GM21717 (cell line): Measurements from ENCODE around the gene TFB1M.

Source experiments
- ATAC-seq: cut with Tn5 transposase; IDR thresholded peaks from one replicate; pipeline ENCODE4 v1.9.1; 2021; ENCODE audit warnings: mild to moderate bottlenecking, moderate library complexity; ENCODE audit not compliant: unreplicated experiment

TFB1M gene

GRCh38 chr6:155265843-155266535 is 48.3 kb downstream of the TFB1M start:
- ATAC-seq = no peak

- ATAC-seq = no peak
Observed at GRCh38 chr6:155264693-155265320, 49.5 kb downstream of the TFB1M start.

- no peak for ATAC-seq
Observed at GRCh38 chr6:155263373-155264063, 50.8 kb downstream of the TFB1M start, which contains the start of gene CLDN20. Gene CLDN20 (plus strand): TSS chr6:155264013. CDS start chr6:155275720, 11,707 bp downstream.

DNA sequence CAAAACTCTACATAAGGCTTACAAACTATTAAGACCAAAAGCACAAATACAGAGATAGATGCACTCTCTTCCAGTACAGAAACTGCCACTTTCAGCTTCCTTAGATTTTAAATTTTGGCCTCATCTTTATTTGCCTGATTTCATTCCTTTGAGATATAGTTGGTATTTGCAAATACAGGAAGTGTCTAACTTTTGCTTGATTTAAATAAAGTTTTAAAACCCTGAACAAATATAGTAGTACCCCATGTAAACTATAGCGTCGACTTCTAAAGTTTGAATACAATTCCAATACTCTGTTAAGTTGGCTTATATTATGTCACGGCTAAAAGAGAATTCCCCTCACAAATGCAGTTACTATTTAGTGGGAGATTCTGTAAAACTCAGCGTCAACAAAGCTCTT is 51.6 kb downstream of the TFB1M start:
- no peak for ATAC-seq

DNA sequence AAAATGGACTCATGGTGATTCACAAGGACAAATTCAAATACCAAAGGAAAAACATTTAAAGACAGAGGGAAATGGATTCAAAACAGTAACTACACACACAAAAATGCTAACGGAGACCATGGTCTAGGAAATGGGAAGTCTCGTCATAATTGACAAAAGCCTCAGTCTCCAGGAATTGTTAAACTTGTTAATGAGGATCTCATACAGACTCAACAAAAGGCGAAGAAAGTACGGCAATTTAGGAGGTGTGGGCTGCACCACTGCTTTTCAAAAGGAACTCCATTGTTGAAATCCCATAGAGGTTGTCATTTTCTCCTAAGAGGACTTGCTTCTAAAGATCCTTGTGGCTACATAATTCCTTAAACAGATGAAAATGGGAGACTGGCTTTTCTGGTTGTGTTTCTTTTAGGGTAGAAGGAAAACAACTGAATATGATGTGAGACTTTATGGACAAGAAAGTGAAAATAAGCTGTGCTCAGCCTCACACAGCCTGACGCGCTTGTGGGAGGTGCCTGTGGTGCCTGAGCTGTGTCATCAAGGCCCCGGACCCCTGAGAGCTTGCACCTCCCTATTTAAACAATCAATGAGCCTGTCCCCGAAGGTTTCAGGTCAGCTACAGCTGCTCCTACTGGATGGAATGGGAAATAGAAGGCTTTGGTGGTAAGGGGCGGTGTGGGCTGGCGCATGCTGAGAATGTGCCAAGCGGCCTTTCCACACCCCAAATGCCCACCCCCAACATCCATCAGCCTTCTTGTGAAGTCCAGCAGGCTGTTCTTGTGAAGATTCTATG is 53.0 kb downstream of the TFB1M start:
- ATAC-seq = peak; percentile 47

GRCh38 chr6:155260686-155261085 is 53.6 kb downstream of the TFB1M start:
- ATAC-seq = peak; percentile 61

- no peak for ATAC-seq
Observed at GRCh38 chr6:155259897-155260296, 54.4 kb downstream of the TFB1M start.

GRCh38 chr6:155259204-155259603 is 55.1 kb downstream of the TFB1M start:
- no peak for ATAC-seq

DNA sequence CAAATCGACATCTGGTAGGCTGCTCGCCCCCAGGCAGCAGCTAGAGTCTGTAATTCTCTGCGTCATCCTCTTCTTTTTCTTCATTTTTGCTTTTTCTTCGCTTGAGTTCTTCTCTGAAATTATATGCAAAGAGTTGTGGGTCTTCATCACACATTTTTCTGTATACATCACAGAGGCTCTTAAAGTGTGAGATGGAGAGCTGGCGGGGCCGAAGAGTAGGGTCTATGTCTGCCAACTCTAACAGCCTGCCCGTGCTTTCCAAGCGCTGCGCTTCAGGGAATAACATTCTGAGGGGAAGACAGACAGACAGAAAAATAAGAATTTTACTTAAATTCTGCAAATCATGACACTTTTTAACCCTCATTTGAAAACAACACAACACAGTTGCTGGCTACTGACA is 56.5 kb downstream of the TFB1M start:
- ATAC-seq = no peak

DNA sequence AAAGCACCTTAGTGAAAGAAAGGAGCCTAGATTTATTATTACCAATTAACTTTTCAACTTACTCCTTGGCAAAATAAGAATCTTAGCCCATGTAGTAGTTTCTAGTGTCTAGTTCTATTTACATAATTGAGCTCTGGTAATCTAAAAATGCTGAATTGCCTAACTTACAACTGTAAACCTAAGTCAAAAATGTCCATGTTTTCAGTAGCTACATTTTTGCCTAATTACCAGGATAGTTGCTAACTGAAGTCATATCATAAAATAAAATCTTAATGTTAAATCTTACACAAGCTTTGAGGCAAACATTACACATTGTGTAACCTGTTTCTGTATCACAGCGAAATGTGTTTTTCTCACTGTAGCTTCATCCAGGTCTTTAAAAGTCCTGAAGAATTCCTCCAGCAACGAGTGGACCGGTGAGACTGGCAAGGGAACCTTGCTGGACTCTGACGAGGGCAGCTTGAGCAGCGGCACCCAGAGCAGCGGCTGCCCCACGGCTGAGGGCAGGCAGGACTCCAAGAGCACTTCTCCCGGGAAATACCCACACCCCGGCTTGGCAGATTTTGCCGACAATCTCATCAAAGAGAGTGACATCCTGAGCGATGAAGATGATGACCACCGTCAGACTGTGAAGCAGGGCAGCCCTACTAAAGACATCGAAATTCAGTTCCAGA is 58.0 kb downstream of the TFB1M start:
- no peak for ATAC-seq

- no peak for ATAC-seq
Observed at GRCh38 chr6:155254139-155254538, 60.1 kb downstream of the TFB1M start.

GRCh38 chr6:155253337-155253736 is 60.9 kb downstream of the TFB1M start:
- no peak for ATAC-seq

- ATAC-seq = no peak
Observed at GRCh38 chr6:155252581-155252980, 61.7 kb downstream of the TFB1M start.

GRCh38 chr6:155250701-155251381 is 63.4 kb downstream of the TFB1M start:
- no peak for ATAC-seq

DNA sequence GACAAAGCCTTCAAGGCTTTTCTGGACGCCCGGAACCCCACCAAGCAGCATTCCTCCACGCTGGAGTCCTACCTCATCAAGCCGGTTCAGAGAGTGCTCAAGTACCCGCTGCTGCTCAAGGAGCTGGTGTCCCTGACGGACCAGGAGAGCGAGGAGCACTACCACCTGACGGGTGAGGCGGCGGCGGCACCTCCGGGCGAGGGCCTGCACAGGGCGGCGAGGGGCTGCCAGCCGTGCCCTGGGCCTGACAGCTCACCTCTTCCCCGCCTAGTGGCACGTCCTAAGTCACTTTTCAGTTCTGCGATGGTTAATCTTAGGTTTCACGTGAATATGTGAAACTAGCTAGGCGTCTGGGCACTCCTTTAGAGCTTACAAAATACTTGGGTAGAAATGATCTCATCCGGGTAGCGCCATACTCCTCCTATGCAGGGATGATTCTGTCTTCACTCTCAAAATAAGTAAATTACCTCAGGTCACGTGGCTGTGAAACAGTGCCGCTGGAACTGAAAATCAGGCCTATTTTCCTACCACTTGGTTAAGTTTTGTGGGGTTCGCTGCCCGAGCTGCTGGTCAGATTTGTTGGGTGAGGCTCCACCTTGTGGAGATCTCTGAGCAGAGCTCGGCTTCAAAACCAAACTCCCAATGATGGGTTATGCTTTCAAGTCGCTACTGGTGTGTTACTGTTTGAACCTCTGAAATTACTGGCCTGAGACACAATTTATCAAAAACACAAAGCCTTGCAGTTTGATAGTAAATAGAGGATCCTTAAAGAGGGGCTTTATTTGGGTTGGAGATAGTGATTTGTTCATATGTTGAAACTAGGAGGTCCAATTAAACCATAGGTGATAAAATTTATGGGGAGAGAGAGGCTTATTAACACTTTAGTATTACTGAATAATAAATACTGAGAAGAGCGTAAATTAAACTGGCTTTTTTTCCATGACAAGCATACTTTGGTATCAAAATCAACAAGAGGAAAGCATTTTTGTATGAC is 66.0 kb downstream of the TFB1M start:
- no peak for ATAC-seq

DNA sequence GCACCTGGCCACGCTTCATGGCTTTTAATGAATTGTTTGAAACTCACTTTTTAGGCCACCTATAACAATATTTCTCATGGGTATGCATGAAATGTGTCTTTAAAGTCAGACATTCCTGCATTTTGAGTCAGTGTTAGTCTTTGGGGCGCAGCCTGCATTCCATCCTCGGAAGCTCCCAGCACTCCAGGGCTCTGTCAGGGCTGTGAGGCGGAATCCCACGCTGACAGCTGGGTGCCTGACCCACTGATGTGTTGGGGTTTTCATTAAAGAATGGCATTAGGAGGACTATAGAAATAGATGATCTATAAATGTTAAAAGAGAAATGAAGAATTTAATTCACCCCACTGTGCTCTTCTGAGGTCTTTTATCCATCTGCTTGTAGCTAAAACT is 66.7 kb downstream of the TFB1M start:
- no peak for ATAC-seq

DNA sequence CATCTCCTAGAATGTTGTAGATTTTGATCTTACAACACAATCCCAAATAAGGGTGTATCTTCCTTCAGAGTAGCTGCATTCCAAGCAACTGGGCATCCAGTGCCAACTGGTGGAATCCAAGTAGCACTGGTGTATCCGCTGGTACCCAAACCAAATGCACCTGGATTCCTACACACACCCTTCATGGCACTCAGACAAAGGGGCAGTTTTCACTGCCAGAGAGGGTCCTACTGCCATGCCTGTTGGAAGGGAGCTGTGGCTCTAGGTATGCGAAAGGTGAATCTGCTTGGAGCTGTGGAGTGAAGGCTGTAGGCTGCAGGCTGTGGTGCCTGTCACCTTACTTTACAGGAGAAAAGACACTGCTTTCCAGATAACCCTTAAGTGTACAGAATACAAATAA is 67.5 kb downstream of the TFB1M start:
- ATAC-seq = no peak

DNA sequence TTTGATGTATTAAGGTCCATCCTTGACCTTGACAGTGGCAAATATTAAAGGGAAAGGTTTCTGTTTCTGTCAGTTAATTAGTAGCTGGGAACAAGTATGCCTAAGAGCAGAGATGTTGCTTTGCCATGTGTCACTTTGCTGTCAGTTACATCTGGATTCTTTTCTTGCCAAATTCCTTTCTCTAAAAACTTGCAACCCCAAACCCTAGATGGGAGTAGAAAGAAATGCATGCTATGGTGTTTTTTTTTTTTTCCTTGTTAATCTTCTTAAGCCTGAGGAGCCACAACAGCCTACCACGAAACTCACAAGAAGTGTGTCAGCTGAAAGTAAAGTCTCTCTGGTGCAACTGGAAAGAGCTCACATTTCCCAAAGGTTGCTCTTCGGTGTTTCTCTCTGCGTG is 68.5 kb downstream of the TFB1M start:
- ATAC-seq = no peak

- ATAC-seq = no peak
Observed at GRCh38 chr6:155245193-155245592, 69.1 kb downstream of the TFB1M start.
